ENCODE data around the gene PNPLA7. TPM values are rescaled to one million over a fixed set of nuclear protein-coding genes. Genes with fewer than 3 reads are reported as not detected.
"Not testable (repeated sequence)": the region's sequence is repeated elsewhere in the genome, so short reads cannot be mapped to it uniquely, and the experiment has no call there.

The PNPLA7 gene
- total RNA-seq, 1 donor from 2014 or later = 0.82 TPM

GRCh38 chr9:137411645-137412380 is 138.4 kb downstream of the PNPLA7 start:
- FAIRE-seq (no peak), DNase-seq (ENCODE audit: low spot score in 2 of 2) (peak in 1 of 2 donors; percentile 64)

GRCh38 chr9:137411260-137411644 is 138.9 kb downstream of the PNPLA7 start:
- no peak for DNase-seq (ENCODE audit: low spot score in 2 of 2)
- no peak for FAIRE-seq

GRCh38 chr9:137410891-137411249 is 139.3 kb downstream of the PNPLA7 start:
- FAIRE-seq = no peak
- no peak for DNase-seq (ENCODE audit: low spot score in 2 of 2)

DNA sequence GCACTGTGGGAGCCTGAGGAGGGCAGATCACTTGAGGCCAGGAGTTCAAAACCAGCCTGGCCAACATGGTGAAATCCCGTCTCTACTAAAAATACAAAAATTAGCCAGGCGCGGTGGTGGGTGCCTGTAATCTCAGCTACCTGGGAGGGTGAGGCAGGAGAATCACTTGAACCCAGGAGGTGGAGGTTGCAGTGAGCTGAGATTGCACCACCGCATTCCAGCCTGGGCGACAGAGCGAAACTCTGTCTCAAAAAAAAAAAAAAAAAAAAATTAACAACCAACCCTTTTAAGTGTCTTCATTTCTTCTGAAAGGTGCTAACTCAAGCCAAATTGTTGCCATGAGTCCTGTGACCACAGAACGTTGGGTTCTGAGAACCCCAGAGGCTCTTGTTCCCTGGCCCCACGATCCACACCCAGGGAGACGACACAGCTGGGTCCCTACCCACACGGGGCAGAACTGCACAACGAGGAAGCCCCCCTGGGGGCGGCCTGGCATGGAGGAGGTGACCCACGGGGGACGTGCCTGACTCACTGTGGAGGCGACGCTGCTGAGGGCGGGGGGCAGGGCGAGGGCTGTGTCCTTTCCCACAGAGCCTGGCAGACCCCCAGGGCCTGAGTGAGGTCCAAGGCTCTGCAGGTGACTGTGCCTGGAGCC is 139.8 kb downstream of the PNPLA7 start:
- DNase-seq (ENCODE audit: low spot score in 2 of 2); FAIRE-seq: not testable (repeated sequence)

Other genes starting within 250 kb of the PNPLA7 start
- gene NRARP, start 248.1 kb downstream of the PNPLA7 start, total RNA-seq = 3.7 TPM
- gene EXD3, start 127.2 kb downstream of the PNPLA7 start, total RNA-seq = 12.6 TPM
- gene NOXA1, start 127.0 kb downstream of the PNPLA7 start, total RNA-seq = 1.2 TPM
- not detected for gene ENTPD8, start 109.0 kb downstream of the PNPLA7 start, total RNA-seq
- 33.0 TPM for gene NSMF, start 91.1 kb downstream of the PNPLA7 start, total RNA-seq
- 22.4 TPM for gene MRPL41, start 1.5 kb upstream of the PNPLA7 start, total RNA-seq
- 21.6 TPM for gene DPH7, start 28.5 kb upstream of the PNPLA7 start, total RNA-seq
- gene ZMYND19, start 40.1 kb upstream of the PNPLA7 start, total RNA-seq = 19.6 TPM
- gene ARRDC1, start 55.3 kb upstream of the PNPLA7 start, total RNA-seq = 13.0 TPM
- gene EHMT1, start 68.6 kb upstream of the PNPLA7 start, total RNA-seq = 71.7 TPM